Mesothelial cell of epicardium (in vitro differentiated cells): ENCODE measurements around the gene OPCML. TPM values are rescaled to one million over a fixed set of nuclear protein-coding genes. Genes with fewer than 3 reads are reported as not detected.

Experiments used
- DNase-seq, 2 experiments: peaks; one replicate each; pipeline ENCODE4 v3.0.0; 2021; ENCODE audit warnings: low spot score in 2 of 2; ENCODE audit not compliant: unreplicated experiment in 2 of 2
- H3K27ac Mint-ChIP-seq: 2 replicates; pipeline ENCODE4 v1.8.0; 2021; ENCODE audit warnings: mixed read lengths
- H3K27me3 Mint-ChIP-seq: 2 replicates; pipeline ENCODE4 v1.8.0; 2021; ENCODE audit warnings: low read depth, mixed read lengths
- H3K36me3 Mint-ChIP-seq: 2 replicates; pipeline ENCODE4 v1.8.0; 2021; ENCODE audit warnings: mixed read lengths
- H3K4me1 Mint-ChIP-seq: 2 replicates; pipeline ENCODE4 v1.8.0; 2021; ENCODE audit warnings: mixed read lengths
- H3K4me3 Mint-ChIP-seq: 2 replicates; pipeline ENCODE4 v1.8.0; 2021; ENCODE audit warnings: mild to moderate bottlenecking, moderate library complexity, mixed read lengths
- H3K9me3 Mint-ChIP-seq: 2 replicates; pipeline ENCODE4 v1.8.0; 2021; ENCODE audit warnings: mixed read lengths
- CTCF ChIP-seq: fragments of 200-600 bp; sonication (generic); IDR thresholded peaks from one replicate; pipeline ENCODE4 v1.5.0; 2021; ENCODE audit warnings: antibody characterized with exemption; ENCODE audit not compliant: unreplicated experiment
- total RNA-seq: library from RNA; stranded (reverse); gene quantifications from 3 replicates; pipeline ENCODE4 v1.2.1, GENCODE V29; 2021

OPCML gene
- total RNA-seq, 1 donor from 2014 or later, result 3.0 TPM

DNA sequence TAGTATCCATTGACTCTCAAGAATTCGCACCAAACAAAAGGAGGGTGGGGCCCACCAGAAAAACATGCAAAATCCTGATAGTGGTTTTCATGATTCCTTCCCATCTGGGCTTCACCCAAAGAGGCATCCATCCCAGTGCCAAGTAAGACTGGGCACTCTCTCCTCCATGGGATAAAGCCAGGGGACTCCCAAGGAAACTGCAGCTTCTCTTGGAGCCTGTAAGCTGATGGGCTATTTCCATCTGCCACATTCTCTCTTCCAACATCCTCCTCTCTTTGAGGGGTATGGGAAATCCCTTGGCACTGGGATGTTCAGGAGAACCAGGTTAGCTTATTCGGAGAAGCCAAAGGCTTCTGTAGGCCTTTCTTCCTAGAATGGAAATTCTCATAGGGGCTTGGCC, 10.8 kb downstream of the OPCML start:
- H3K27me3 Mint-ChIP-seq, result peaks cover 33% of the 10 kb centered on the region
- no peaks in the 10 kb centered on the region for H3K9me3 Mint-ChIP-seq
- H3K36me3 Mint-ChIP-seq, result no peaks in the 10 kb centered on the region
- no peak for DNase-seq
- H3K4me3 Mint-ChIP-seq, result no peak overlapping the region
- no peaks in the 10 kb centered on the region for H3K4me1 Mint-ChIP-seq
- TF ChIP-seq CTCF, result no peak
- no peak overlapping the region for H3K27ac Mint-ChIP-seq

DNA sequence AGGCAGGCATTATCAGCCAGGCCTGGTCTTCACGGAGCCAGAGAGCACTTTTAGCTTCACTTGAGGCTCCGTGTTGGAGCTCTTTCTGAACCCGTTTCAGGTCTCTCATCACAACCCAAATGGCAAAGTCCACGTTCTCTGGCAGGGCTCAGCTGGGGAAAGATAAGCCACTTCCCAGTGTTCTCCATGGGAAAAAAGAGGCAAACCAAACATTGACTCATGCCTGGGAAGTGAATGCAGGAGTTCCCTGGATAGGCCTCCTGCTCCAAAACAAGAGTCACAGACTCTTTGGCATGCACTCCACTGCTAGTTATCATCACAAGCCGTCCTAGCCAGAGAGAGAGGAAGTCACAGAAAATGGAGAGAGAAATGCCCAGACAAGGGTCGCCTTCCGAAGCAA, 11.6 kb downstream of the OPCML start:
- no peak overlapping the region for H3K4me3 Mint-ChIP-seq
- no peak for TF ChIP-seq CTCF
- DNase-seq, result no peak
- H3K9me3 Mint-ChIP-seq, result no peaks in the 10 kb centered on the region
- H3K27me3 Mint-ChIP-seq, result peaks cover 30% of the 10 kb centered on the region
- H3K36me3 Mint-ChIP-seq, result no peaks in the 10 kb centered on the region
- no peaks in the 10 kb centered on the region for H3K4me1 Mint-ChIP-seq
- H3K27ac Mint-ChIP-seq, result no peak overlapping the region

GRCh38 chr11:133519560-133519959, 12.7 kb downstream of the OPCML start:
- H3K4me1 Mint-ChIP-seq, result no peaks in the 10 kb centered on the region
- H3K4me3 Mint-ChIP-seq, result no peak overlapping the region
- peaks cover 31% of the 10 kb centered on the region for H3K27me3 Mint-ChIP-seq
- no peaks in the 10 kb centered on the region for H3K9me3 Mint-ChIP-seq
- H3K36me3 Mint-ChIP-seq, result no peaks in the 10 kb centered on the region
- no peak overlapping the region for H3K27ac Mint-ChIP-seq
- DNase-seq, result no peak
- TF ChIP-seq CTCF, result no peak

DNA sequence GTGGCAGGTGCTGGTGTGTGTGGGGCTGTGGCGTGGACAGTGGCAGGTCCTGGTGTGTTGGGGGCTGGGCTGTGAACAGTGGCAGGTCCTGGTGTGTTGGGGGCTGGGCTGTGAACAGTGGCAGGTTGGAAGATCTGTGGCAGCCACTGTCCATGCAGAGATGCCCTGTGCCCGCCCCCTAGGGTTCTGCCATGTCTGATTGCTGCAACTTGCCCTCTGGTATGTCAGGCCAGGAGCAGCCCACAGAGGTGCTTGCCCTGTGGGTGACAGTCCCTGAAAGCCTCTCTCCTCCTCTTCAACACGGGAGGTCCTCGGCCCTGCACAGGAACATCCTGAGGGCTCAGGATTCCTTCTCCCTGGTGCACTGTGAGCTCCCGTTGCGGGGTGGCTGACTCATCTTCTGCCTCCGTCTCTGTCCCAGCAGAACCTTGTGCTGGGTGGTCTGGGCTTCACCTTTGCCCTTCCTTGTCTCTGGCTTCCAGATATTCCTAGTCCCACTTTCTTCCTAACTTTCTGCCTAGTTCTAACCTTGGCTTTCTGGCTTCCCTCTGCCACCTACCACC, 13.5 kb downstream of the OPCML start:
- peaks cover 35% of the 10 kb centered on the region for H3K27me3 Mint-ChIP-seq
- H3K9me3 Mint-ChIP-seq, result no peaks in the 10 kb centered on the region
- H3K4me3 Mint-ChIP-seq, result no peak overlapping the region
- no peak overlapping the region for H3K27ac Mint-ChIP-seq
- no peaks in the 10 kb centered on the region for H3K36me3 Mint-ChIP-seq
- no peak for TF ChIP-seq CTCF
- DNase-seq, result no peak
- H3K4me1 Mint-ChIP-seq, result no peaks in the 10 kb centered on the region

DNA sequence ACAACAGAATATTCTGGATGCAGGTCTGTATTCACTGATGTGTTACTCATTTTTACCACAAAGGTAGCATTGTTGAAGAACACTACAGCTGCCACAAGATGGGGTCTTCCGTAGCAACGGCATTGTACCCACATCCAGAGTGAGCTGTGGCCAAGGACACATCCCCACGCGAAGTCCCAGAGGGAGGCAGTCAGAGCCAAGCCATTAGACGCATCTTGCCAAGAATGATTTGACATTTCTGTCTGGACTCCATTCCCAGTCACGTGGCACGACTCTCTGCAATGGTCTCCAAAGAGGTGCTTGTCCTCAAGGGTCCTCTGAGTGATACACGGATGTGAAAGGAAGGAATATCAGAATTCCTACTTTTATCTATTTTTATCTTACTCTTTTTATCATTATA, 15.5 kb downstream of the OPCML start:
- Mint-ChIP-seq H3K9me3 (no peaks in the 10 kb centered on the region), H3K4me1 (no peaks in the 10 kb centered on the region), H3K27me3 (peaks cover 48% of the 10 kb centered on the region), H3K4me3 (no peak overlapping the region), H3K27ac (no peak overlapping the region), H3K36me3 (no peaks in the 10 kb centered on the region)
- no peak for DNase-seq
- no peak for TF ChIP-seq CTCF

- no peak for TF ChIP-seq CTCF
- no peaks in the 10 kb centered on the region for H3K36me3 Mint-ChIP-seq
- H3K4me1 Mint-ChIP-seq, result no peaks in the 10 kb centered on the region
- H3K4me3 Mint-ChIP-seq, result no peak overlapping the region
- H3K27ac Mint-ChIP-seq, result no peak overlapping the region
- H3K27me3 Mint-ChIP-seq, result peaks cover 62% of the 10 kb centered on the region
- no peak for DNase-seq
- H3K9me3 Mint-ChIP-seq, result no peaks in the 10 kb centered on the region
Observed at GRCh38 chr11:133515107-133515506, 17.2 kb downstream of the OPCML start.
